ENCODE measurements around the gene LHFPL2. TPM values are rescaled to one million over a fixed set of nuclear protein-coding genes. Genes with fewer than 3 reads are reported as not detected.

LHFPL2 gene
- polyA plus RNA-seq, 1 of the 3 experiments (the other 2 are of a cell fraction): 10.4 TPM

GRCh38 chr5:78690253-78690972 lies 41.8 kb upstream of the LHFPL2 start:
- Histone ChIP-seq H3K79me2 (ENCODE audit: insufficient read depth) (no peaks in the 10 kb centered on the region), H2AFZ (ENCODE audit: low read depth) (no peak overlapping the region), H3K9ac (no peak overlapping the region), H3K4me3 (ENCODE audit: low read depth in 2 of 2, low read length in 1 of 2) (no peak overlapping the region), H3F3A (replicated peaks; ENCODE audit: insufficient read depth) (no peaks in the 10 kb centered on the region), H3K9me3 (no peaks in the 10 kb centered on the region; the same call in 1 of the 2 replicates), H3K4me1 (ENCODE audit: control insufficient read depth in 1 of 2, insufficient read depth in 2 of 2, low read depth in 1 of 2, low read length in 1 of 2) (peaks cover 0 to 3% of the 10 kb centered on the region in 2 experiments; a peak in 1 of 4 replicates), H3K36me3 (replicated peaks in 1 of 2; ENCODE audit: control insufficient read depth in 1 of 2, insufficient read depth in 2 of 2, low read length in 1 of 2) (no peaks in the 10 kb centered on the region), H3K9me2 (no peaks in the 10 kb centered on the region), H3K27me3 (ENCODE audit: insufficient read depth) (no peaks in the 10 kb centered on the region), H3K4me2 (no peak overlapping the region), H3K27ac (ENCODE audit: low read depth in 2 of 2, low read length in 1 of 2) (no peak overlapping the region), H4K20me1 (ENCODE audit: insufficient read depth) (no peaks in the 10 kb centered on the region)
- TF ChIP-seq MAX (IDR thresholded peaks at IDR 0.05; ENCODE audit: low read depth): no peak
- TF ChIP-seq SIN3A (IDR thresholded peaks at IDR 0.05; ENCODE audit: borderline replicate concordance, low read depth, low read length): no peak
- TF ChIP-seq EZH2phosphoT487 (IDR thresholded peaks at IDR 0.05; ENCODE audit: borderline replicate concordance, low read depth): no peak
- no peak for TF ChIP-seq POLR2AphosphoS5 (IDR thresholded peaks at IDR 0.05; ENCODE audit: low read depth, low read length)
- TF ChIP-seq REST (IDR thresholded peaks at IDR 0.05; ENCODE audit: low read depth, low read length): no peak
- TF ChIP-seq FOXM1 (IDR thresholded peaks at IDR 0.05; ENCODE audit: low read depth): no peak
- TF ChIP-seq MXI1 (IDR thresholded peaks at IDR 0.05; ENCODE audit: low read depth, low read length): no peak
- no peak for TF ChIP-seq IRF3 (IDR thresholded peaks at IDR 0.05; ENCODE audit: low read depth, low read length)
- TF ChIP-seq FOXJ3 (CRISPR knock-in tag; IDR thresholded peaks at IDR 0.05): no peak
- TF ChIP-seq MEF2A (IDR thresholded peaks at IDR 0.05; ENCODE audit: borderline replicate concordance, low read depth): no peak
- TF ChIP-seq RXRA (IDR thresholded peaks at IDR 0.05; ENCODE audit: borderline replicate concordance, low read depth): no peak
- CTCF ChIA-PET: interaction anchor here (1.2 kb wide), 1 partner anchor 275 kb away, joined by 3 read pairs; no protein-coding TSS in a partner anchor
- DNase-seq: no peak
- 94% methylated on average over 4 of the region's 4 CpGs for WGBS (ENCODE audit: low lambda C conversion rate)
- POLR2A ChIA-PET: no interaction called here
